ENCODE measurements around the gene ST3GAL3.

Gene ST3GAL3

GRCh38 chr1:43789604-43790550 lies 82.5 kb downstream of the ST3GAL3 start:
- intact Hi-C loops (cut with DNase I; ENCODE audit: low total_unique reads) = no loop called here
- Histone ChIP-seq H3K36me3 (peaks cover 0 to 11% (median 0%) of the 10 kb centered on the region in 3 donors), H3K27me3 (no peaks in the 10 kb centered on the region), H3K4me1 (no peaks in the 10 kb centered on the region), H3K4me3 (no peak overlapping the region), H3K9me3 (no peaks in the 10 kb centered on the region), H3K27ac (no peak overlapping the region)
- DNase-seq = no peak
- no peak for TF ChIP-seq CTCF (IDR thresholded peaks at IDR 0.05)

GRCh38 chr1:43791243-43791642 lies 83.9 kb downstream of the ST3GAL3 start:
- peaks cover 0 to 11% (median 0%) of the 10 kb centered on the region in 3 donors for H3K36me3 ChIP-seq
- no peak overlapping the region for H3K4me3 ChIP-seq
- DNase-seq = no peak
- no peak for TF ChIP-seq CTCF (IDR thresholded peaks at IDR 0.05)
- no peaks in the 10 kb centered on the region for H3K27me3 ChIP-seq
- no peaks in the 10 kb centered on the region for H3K9me3 ChIP-seq
- no peak overlapping the region for H3K27ac ChIP-seq
- no peaks in the 10 kb centered on the region for H3K4me1 ChIP-seq
- intact Hi-C loops (cut with DNase I; ENCODE audit: low total_unique reads) = no loop called here

- DNase-seq = no peak
- intact Hi-C loops (cut with DNase I; ENCODE audit: low total_unique reads) = no loop called here
- Histone ChIP-seq H3K27ac (no peak overlapping the region), H3K9me3 (no peaks in the 10 kb centered on the region), H3K36me3 (peaks cover 0 to 11% (median 0%) of the 10 kb centered on the region in 3 donors), H3K4me1 (no peaks in the 10 kb centered on the region), H3K4me3 (no peak overlapping the region), H3K27me3 (no peaks in the 10 kb centered on the region)
- no peak for TF ChIP-seq CTCF (IDR thresholded peaks at IDR 0.05)
Observed at GRCh38 chr1:43796111-43796581, 88.8 kb downstream of the ST3GAL3 start.

GRCh38 chr1:43797891-43798290 lies 90.6 kb downstream of the ST3GAL3 start:
- H3K36me3 ChIP-seq = no peaks in the 10 kb centered on the region
- no peaks in the 10 kb centered on the region for H3K9me3 ChIP-seq
- intact Hi-C loops (cut with DNase I; ENCODE audit: low total_unique reads) = no loop called here
- H3K4me3 ChIP-seq = no peak overlapping the region
- DNase-seq = no peak
- H3K27me3 ChIP-seq = no peaks in the 10 kb centered on the region
- no peaks in the 10 kb centered on the region for H3K4me1 ChIP-seq
- H3K27ac ChIP-seq = no peak overlapping the region
- no peak for TF ChIP-seq CTCF (IDR thresholded peaks at IDR 0.05)

GRCh38 chr1:43799656-43800635 lies 92.6 kb downstream of the ST3GAL3 start:
- Histone ChIP-seq H3K4me3 (no peak overlapping the region), H3K9me3 (no peaks in the 10 kb centered on the region), H3K27me3 (no peaks in the 10 kb centered on the region), H3K27ac (no peak overlapping the region), H3K4me1 (no peaks in the 10 kb centered on the region), H3K36me3 (no peaks in the 10 kb centered on the region)
- no peak for DNase-seq
- TF ChIP-seq CTCF (IDR thresholded peaks at IDR 0.05) = no peak
- intact Hi-C loops (cut with DNase I; ENCODE audit: low total_unique reads) = no loop called here

All from tibial artery (tissue), 4 donors.